ENCODE results near the gene ARID1B.

ARID1B gene

DNA sequence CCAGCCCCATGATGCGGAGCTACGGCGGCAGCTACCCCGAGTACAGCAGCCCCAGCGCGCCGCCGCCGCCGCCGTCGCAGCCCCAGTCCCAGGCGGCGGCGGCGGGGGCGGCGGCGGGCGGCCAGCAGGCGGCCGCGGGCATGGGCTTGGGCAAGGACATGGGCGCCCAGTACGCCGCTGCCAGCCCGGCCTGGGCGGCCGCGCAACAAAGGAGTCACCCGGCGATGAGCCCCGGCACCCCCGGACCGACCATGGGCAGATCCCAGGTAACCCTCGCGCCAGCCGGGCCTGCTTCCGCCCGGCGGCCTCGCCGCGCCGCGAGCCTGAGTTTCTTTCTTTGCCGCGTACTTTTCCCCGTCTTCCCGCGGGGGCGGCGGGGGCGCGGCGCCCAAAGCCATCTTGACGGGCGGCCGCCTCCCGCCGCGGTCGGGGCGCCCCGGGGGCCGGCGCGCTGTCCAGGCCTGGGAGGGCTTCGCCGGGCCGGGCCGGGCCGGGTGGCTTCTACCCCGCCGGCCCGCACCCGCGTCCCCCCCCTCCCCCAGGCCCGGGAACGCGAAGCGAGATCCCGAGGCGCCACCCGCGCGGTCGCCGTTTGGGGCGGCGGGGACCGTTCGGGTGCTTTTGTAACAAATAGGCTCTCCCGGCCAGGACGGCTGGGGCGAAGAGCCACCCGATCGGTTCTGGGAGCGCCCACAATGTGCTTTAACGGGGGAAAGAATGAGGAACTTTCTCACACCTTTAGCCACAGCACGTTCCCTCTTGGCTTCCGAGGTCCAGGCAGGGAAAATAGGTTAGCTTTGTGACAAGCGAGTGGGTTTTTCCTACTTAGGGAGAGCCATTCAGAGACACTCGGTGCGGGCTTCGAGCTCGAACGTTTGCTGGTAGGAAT, 2.3 kb downstream of the ARID1B start:
- Histone ChIP-seq H3K36me3 (ENCODE audit: control insufficient read depth in 4 of 4, insufficient read depth in 4 of 4, low read length in 3 of 4) (no peaks in the 10 kb centered on the region), H3K9me3 (ENCODE audit: control extremely low read depth in 1 of 5, control insufficient read depth in 4 of 5, insufficient read depth in 2 of 5, low read depth in 1 of 5, low read length in 4 of 5) (no peaks in the 10 kb centered on the region), H3K27ac (ENCODE audit: insufficient read depth in 1 of 2, low read depth in 1 of 2, low read length in 2 of 2, poor library complexity in 1 of 2, severe bottlenecking in 2 of 2) (peak overlapping the region; percentile 80 to 93), H3K4me3 (ENCODE audit: control insufficient read depth in 1 of 7, extremely low read depth in 1 of 7, insufficient read depth in 4 of 7, low read depth in 2 of 7, low read length in 6 of 7) (peak overlapping the region; percentile 46 to 98 (median 88)), H3K4me1 (ENCODE audit: control extremely low read depth in 1 of 4, control insufficient read depth in 4 of 4, insufficient read depth in 4 of 4, low read length in 3 of 4) (peaks cover 22 to 61% (median 50%) of the 10 kb centered on the region in 4 experiments), H3K27me3 (replicated peaks in 2 of 5; ENCODE audit: control insufficient read depth in 4 of 5, insufficient read depth in 5 of 5, low read length in 4 of 5) (no peaks in the 10 kb centered on the region)
- peak in 2 of 3 donors; percentile 32 to 57 for DNase-seq
- ChIA-PET POLR2A (interaction anchor here (1.2 kb wide), 1 partner anchor 94 kb away, joined by 5 read pairs; no protein-coding TSS in a partner anchor), CTCF (interaction anchor here (1.0 to 2.0 kb wide), 5 partner anchors 9 to 91 kb away, joined by 3 to 8 read pairs (median 4); no protein-coding TSS in a partner anchor)
- WGBS (ENCODE audit: insufficient coverage), result under 1% methylated on average over 50 of the region's 108 CpGs

DNA sequence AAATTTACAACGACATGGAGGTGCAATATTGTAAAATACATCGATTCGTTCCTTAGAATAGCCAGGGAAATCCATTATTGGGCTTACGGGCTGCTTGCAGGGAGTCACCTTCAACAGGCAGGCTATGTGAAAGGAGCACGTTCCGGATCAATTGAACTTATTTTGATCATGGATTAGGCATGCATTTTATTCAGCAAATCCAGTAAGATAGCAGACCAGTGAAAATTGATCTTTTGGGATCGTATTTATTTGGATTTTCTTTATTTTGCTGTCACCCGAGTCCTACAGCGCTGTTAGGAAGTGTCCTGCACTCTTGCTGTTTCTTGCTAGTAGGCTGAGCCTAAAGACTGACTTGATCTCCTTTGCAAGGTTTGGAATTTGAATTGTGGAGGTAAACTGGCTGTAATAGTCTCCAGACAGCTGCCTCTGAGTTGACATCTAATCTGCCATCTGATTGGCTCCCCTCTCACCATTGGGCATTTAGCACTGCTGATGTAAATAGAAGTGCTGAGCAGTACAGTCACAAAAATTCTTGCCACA, 3.0 kb downstream of the ARID1B start:
- CTCF ChIA-PET, result interaction anchor here (0.7 to 2.0 kb wide), 5 partner anchors 9 to 153 kb away, joined by 3 to 8 read pairs (median 4); no protein-coding TSS in a partner anchor

GRCh38 chr6:156780962-156781853, 4.0 kb downstream of the ARID1B start:
- peaks cover 11 to 49% (median 46%) of the 10 kb centered on the region in 4 experiments for H3K4me1 ChIP-seq (ENCODE audit: control extremely low read depth in 1 of 4, control insufficient read depth in 4 of 4, insufficient read depth in 4 of 4, low read length in 3 of 4)

More for the DNA sequence above, 3.0 kb downstream of the ARID1B start:
- peak; percentile 77 to 91 (median 88) for DNase-seq
- peaks cover 0 to 6% (median 4%) of the 10 kb centered on the region in 4 experiments for H3K36me3 ChIP-seq (ENCODE audit: control insufficient read depth in 4 of 4, insufficient read depth in 4 of 4, low read length in 3 of 4)
- H3K4me1 ChIP-seq (ENCODE audit: control extremely low read depth in 1 of 4, control insufficient read depth in 4 of 4, insufficient read depth in 4 of 4, low read length in 3 of 4), result peaks cover 15 to 57% (median 49%) of the 10 kb centered on the region in 4 experiments
- peak overlapping the region; percentile 80 to 93 for H3K27ac ChIP-seq (ENCODE audit: insufficient read depth in 1 of 2, low read depth in 1 of 2, low read length in 2 of 2, poor library complexity in 1 of 2, severe bottlenecking in 2 of 2)
- no peaks in the 10 kb centered on the region for H3K9me3 ChIP-seq (ENCODE audit: control extremely low read depth in 1 of 5, control insufficient read depth in 4 of 5, insufficient read depth in 2 of 5, low read depth in 1 of 5, low read length in 4 of 5)
- POLR2A ChIA-PET, result interaction anchor here (0.7 kb wide), 1 partner anchor 443 kb away, joined by 4 read pairs; no protein-coding TSS in a partner anchor
- H3K4me3 ChIP-seq (ENCODE audit: control insufficient read depth in 1 of 7, extremely low read depth in 1 of 7, insufficient read depth in 4 of 7, low read depth in 2 of 7, low read length in 6 of 7), result peak overlapping the region; percentile 46 to 98 (median 88)
- WGBS (ENCODE audit: insufficient coverage), result 0% methylated on average over 9 of the region's 9 CpGs
- no peaks in the 10 kb centered on the region for H3K27me3 ChIP-seq (replicated peaks in 2 of 5; ENCODE audit: control insufficient read depth in 4 of 5, insufficient read depth in 5 of 5, low read length in 4 of 5)

GRCh38 chr6:156781861-156782631, 4.9 kb downstream of the ARID1B start:
- 0% methylated on average over 2 of the region's 8 CpGs for WGBS (ENCODE audit: insufficient coverage)

More at GRCh38 chr6:156780962-156781853, 4.0 kb downstream of the ARID1B start:
- no peaks in the 10 kb centered on the region for H3K27me3 ChIP-seq (replicated peaks in 2 of 5; ENCODE audit: control insufficient read depth in 4 of 5, insufficient read depth in 5 of 5, low read length in 4 of 5)
- WGBS (ENCODE audit: insufficient coverage), result 0% methylated on average over 1 of the region's 8 CpGs
- H3K9me3 ChIP-seq (ENCODE audit: control extremely low read depth in 1 of 5, control insufficient read depth in 4 of 5, insufficient read depth in 2 of 5, low read depth in 1 of 5, low read length in 4 of 5), result no peaks in the 10 kb centered on the region
- peak overlapping the region in 6 of 7 experiments; percentile 86 to 98 (median 90) for H3K4me3 ChIP-seq (ENCODE audit: control insufficient read depth in 1 of 7, extremely low read depth in 1 of 7, insufficient read depth in 4 of 7, low read depth in 2 of 7, low read length in 6 of 7)
- H3K36me3 ChIP-seq (ENCODE audit: control insufficient read depth in 4 of 4, insufficient read depth in 4 of 4, low read length in 3 of 4), result peaks cover 0 to 9% (median 5%) of the 10 kb centered on the region in 4 experiments
- CTCF ChIA-PET, result interaction anchor here (0.7 to 1.7 kb wide), 3 partner anchors 8 to 152 kb away, joined by 3 to 8 read pairs (median 6); no protein-coding TSS in a partner anchor
- POLR2A ChIA-PET, result interaction anchor here (0.7 kb wide), 1 partner anchor 444 kb away, joined by 4 read pairs; no protein-coding TSS in a partner anchor
- H3K27ac ChIP-seq (ENCODE audit: insufficient read depth in 1 of 2, low read depth in 1 of 2, low read length in 2 of 2, poor library complexity in 1 of 2, severe bottlenecking in 2 of 2), result peak overlapping the region; percentile 75 to 93
- no peak for DNase-seq

DNA sequence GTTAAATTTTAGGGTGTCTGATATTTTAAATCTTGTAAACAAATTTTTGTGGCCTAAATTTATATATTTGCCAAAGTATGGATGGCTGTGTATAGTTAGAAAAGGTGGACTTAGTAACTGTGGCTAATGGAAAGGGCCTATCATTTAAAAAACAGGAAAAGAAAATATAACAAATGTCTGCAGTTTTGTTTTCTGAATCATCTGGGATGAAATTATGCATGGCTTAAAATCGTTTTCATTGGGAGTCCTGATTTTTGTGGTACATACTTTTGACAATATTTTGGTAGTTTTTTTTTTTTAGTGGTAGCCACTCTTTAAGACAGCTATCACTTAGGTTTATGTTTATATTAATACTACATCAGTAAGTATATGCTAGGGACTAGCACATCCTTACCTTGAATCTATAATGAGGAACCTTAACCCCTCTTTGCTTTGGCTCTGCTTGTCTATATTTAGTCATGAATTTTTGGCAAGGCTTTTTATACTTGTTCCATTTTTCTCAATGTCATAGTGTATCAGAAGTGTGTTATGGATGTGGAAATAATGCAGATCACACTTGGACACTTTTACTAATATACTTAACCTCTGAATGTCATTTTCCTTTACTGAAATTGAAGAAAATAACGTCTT, 5.6 kb downstream of the ARID1B start:
- Histone ChIP-seq H3K27me3 (replicated peaks in 2 of 5; ENCODE audit: control insufficient read depth in 4 of 5, insufficient read depth in 5 of 5, low read length in 4 of 5) (no peaks in the 10 kb centered on the region), H3K9me3 (ENCODE audit: control extremely low read depth in 1 of 5, control insufficient read depth in 4 of 5, insufficient read depth in 2 of 5, low read depth in 1 of 5, low read length in 4 of 5) (no peaks in the 10 kb centered on the region), H3K27ac (ENCODE audit: insufficient read depth in 1 of 2, low read depth in 1 of 2, low read length in 2 of 2, poor library complexity in 1 of 2, severe bottlenecking in 2 of 2) (peak overlapping the region; percentile 75 to 93), H3K4me1 (ENCODE audit: control extremely low read depth in 1 of 4, control insufficient read depth in 4 of 4, insufficient read depth in 4 of 4, low read length in 3 of 4) (peaks cover 18 to 54% (median 42%) of the 10 kb centered on the region in 4 experiments), H3K4me3 (ENCODE audit: control insufficient read depth in 1 of 7, extremely low read depth in 1 of 7, insufficient read depth in 4 of 7, low read depth in 2 of 7, low read length in 6 of 7) (peak overlapping the region in 6 of 7 experiments; percentile 47 to 98 (median 90)), H3K36me3 (ENCODE audit: control insufficient read depth in 4 of 4, insufficient read depth in 4 of 4, low read length in 3 of 4) (peaks cover 0 to 16% (median 6%) of the 10 kb centered on the region in 4 experiments)
- no CpG with 5 or more reads among the region's 2 CpGs for WGBS (ENCODE audit: insufficient coverage)
- POLR2A ChIA-PET, result interaction anchor here (0.7 kb wide), 1 partner anchor 18 kb away, joined by 3 read pairs; no protein-coding TSS in a partner anchor
- DNase-seq, result peak in 1 of 3 donors; percentile 33
- CTCF ChIA-PET, result interaction anchor here (0.6 to 1.2 kb wide), 3 partner anchors 9 to 158 kb away, joined by 3 read pairs; no protein-coding TSS in a partner anchor

More at GRCh38 chr6:156781861-156782631, 4.9 kb downstream of the ARID1B start:
- peak in 2 of 3 donors; percentile 43 to 45 for DNase-seq
- Histone ChIP-seq H3K9me3 (ENCODE audit: control extremely low read depth in 1 of 5, control insufficient read depth in 4 of 5, insufficient read depth in 2 of 5, low read depth in 1 of 5, low read length in 4 of 5) (no peaks in the 10 kb centered on the region), H3K27ac (ENCODE audit: insufficient read depth in 1 of 2, low read depth in 1 of 2, low read length in 2 of 2, poor library complexity in 1 of 2, severe bottlenecking in 2 of 2) (peak overlapping the region; percentile 75 to 93), H3K27me3 (replicated peaks in 2 of 5; ENCODE audit: control insufficient read depth in 4 of 5, insufficient read depth in 5 of 5, low read length in 4 of 5) (no peaks in the 10 kb centered on the region), H3K4me3 (ENCODE audit: control insufficient read depth in 1 of 7, extremely low read depth in 1 of 7, insufficient read depth in 4 of 7, low read depth in 2 of 7, low read length in 6 of 7) (peak overlapping the region in 6 of 7 experiments; percentile 86 to 98 (median 90)), H3K36me3 (ENCODE audit: control insufficient read depth in 4 of 4, insufficient read depth in 4 of 4, low read length in 3 of 4) (peaks cover 0 to 13% (median 5%) of the 10 kb centered on the region in 4 experiments), H3K4me1 (ENCODE audit: control extremely low read depth in 1 of 4, control insufficient read depth in 4 of 4, insufficient read depth in 4 of 4, low read length in 3 of 4) (peaks cover 18 to 51% (median 42%) of the 10 kb centered on the region in 4 experiments)
- ChIA-PET POLR2A (interaction anchor here (0.7 kb wide), 1 partner anchor 19 kb away, joined by 3 read pairs; no protein-coding TSS in a partner anchor), CTCF (interaction anchor here (0.9 kb wide), 1 partner anchor 10 kb away, joined by 3 read pairs; no protein-coding TSS in a partner anchor)
